Activated CD4-positive, alpha-beta memory T cell treated with anti-CD3 and anti-CD28 coated beads, Interleukin-2, amount 10 ng/mL, durations not matched to agents 7 days and 5 days (primary cell): ENCODE measurements around the gene CST11. TPM values are rescaled to one million over a fixed set of nuclear protein-coding genes. Genes with fewer than 3 reads are reported as not detected.

ENCODE experiments used
- CTCF ChIA-PET: fragments of 350-600 bp; sonication (Branson Sonifier 250); formaldehyde crosslinking; loops from one replicate; lab custom pipeline; 2021; ENCODE audit warnings: antibody characterized with exemption, inconsistent platforms; lab: Charles Lee
- POLR2A ChIA-PET: fragments of 350-600 bp; sonication (Branson Sonifier 250); formaldehyde crosslinking; loops from one replicate; lab custom pipeline; 2021; ENCODE audit warnings: antibody characterized with exemption; lab: Charles Lee
- DNase-seq: peaks from one replicate; pipeline ENCODE4 v3.0.0-alpha.2; 2020
- H3K27ac Mint-ChIP-seq: one replicate; pipeline ENCODE4 v1.8.0; 2021; ENCODE audit warnings: mild to moderate bottlenecking, mixed read lengths
- H3K27me3 Mint-ChIP-seq: one replicate; pipeline ENCODE4 v1.8.0; 2021; ENCODE audit warnings: mixed read lengths
- H3K36me3 Mint-ChIP-seq: one replicate; pipeline ENCODE4 v1.8.0; 2021; ENCODE audit warnings: low read depth, mixed read lengths
- H3K4me1 Mint-ChIP-seq: one replicate; pipeline ENCODE4 v1.8.0; 2021; ENCODE audit warnings: mixed read lengths
- H3K4me3 Mint-ChIP-seq: one replicate; pipeline ENCODE4 v1.8.0; 2021; ENCODE audit warnings: mild to moderate bottlenecking, mixed read lengths
- H3K9me3 Mint-ChIP-seq: one replicate; pipeline ENCODE4 v1.8.0; 2021; ENCODE audit warnings: mixed read lengths
- total RNA-seq, 2 experiments: library from RNA; stranded (reverse); gene quantifications; one replicate each; pipeline ENCODE4 v1.2.3, GENCODE V29; 2021

Gene CST11, protein sequence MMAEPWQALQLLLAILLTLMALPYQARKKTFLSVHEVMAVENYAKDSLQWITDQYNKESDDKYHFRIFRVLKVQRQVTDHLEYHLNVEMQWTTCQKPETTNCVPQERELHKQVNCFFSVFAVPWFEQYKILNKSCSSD
- total RNA-seq = not detected

GRCh38 chr20:23452776-23453175 lies at the start of gene CST11:
CST11 (minus strand) TSS chr20:23452876; CDS start chr20:23452811, 65 bp downstream.
- peaks cover 25% of the 10 kb centered on the region for H3K4me1 Mint-ChIP-seq
- H3K27ac Mint-ChIP-seq = no peak within 1 kb of the TSS
- H3K4me3 Mint-ChIP-seq = no peak within 1 kb of the TSS
- peaks cover 2% of the 10 kb centered on the region for H3K27me3 Mint-ChIP-seq
- no peak for DNase-seq
- H3K36me3 Mint-ChIP-seq = no peaks in the 10 kb centered on the region
- POLR2A ChIA-PET = no interaction called here
- H3K9me3 Mint-ChIP-seq = no peaks in the 10 kb centered on the region
- CTCF ChIA-PET = no interaction called here

- Mint-ChIP-seq H3K4me3 (no peak overlapping the region), H3K27me3 (no peaks in the 10 kb centered on the region), H3K36me3 (no peaks in the 10 kb centered on the region), H3K9me3 (peaks cover under 1% of the 10 kb centered on the region), H3K4me1 (no peaks in the 10 kb centered on the region), H3K27ac (no peak overlapping the region)
- DNase-seq = no peak
- CTCF ChIA-PET = no interaction called here
- POLR2A ChIA-PET = no interaction called here
These were observed 49.2 kb upstream of the CST11 start for GRCh38 chr20:23501926-23502325.

DNA sequence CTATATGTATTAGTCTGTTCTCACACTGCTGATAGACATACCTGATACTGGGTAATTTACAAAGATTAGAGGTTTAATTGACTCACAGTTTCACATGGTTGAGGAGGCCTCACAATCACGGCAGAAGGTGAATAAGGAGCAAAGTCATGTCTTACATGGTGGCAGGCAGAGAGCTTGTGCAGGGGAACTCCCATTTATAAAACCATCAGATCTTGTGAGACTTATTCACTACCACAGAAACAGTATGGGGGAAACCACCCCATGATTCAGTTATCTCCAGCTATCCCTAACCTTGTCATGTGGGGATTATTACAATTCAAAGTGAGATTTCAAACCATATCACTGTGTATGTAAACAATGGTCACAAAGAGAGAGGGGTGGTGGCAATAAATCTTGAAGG lies 44.9 kb upstream of the CST11 start:
- H3K27me3 Mint-ChIP-seq = no peaks in the 10 kb centered on the region
- no peaks in the 10 kb centered on the region for H3K4me1 Mint-ChIP-seq
- ChIA-PET CTCF (no interaction called here), POLR2A (no interaction called here)
- no peak for DNase-seq
- H3K36me3 Mint-ChIP-seq = no peaks in the 10 kb centered on the region
- H3K9me3 Mint-ChIP-seq = peaks cover 2% of the 10 kb centered on the region
- no peak overlapping the region for H3K4me3 Mint-ChIP-seq
- H3K27ac Mint-ChIP-seq = no peak overlapping the region

- no peaks in the 10 kb centered on the region for H3K4me1 Mint-ChIP-seq
- no peak for DNase-seq
- H3K4me3 Mint-ChIP-seq = no peak overlapping the region
- no peak overlapping the region for H3K27ac Mint-ChIP-seq
- H3K36me3 Mint-ChIP-seq = no peaks in the 10 kb centered on the region
- H3K27me3 Mint-ChIP-seq = no peaks in the 10 kb centered on the region
- peaks cover 2% of the 10 kb centered on the region for H3K9me3 Mint-ChIP-seq
- CTCF ChIA-PET = no interaction called here
- POLR2A ChIA-PET = no interaction called here
These were observed 40.6 kb upstream of the CST11 start for GRCh38 chr20:23493172-23493772.

- no peak for DNase-seq
- CTCF ChIA-PET = no interaction called here
These were observed 39.6 kb upstream of the CST11 start for GRCh38 chr20:23492292-23492691.

DNA sequence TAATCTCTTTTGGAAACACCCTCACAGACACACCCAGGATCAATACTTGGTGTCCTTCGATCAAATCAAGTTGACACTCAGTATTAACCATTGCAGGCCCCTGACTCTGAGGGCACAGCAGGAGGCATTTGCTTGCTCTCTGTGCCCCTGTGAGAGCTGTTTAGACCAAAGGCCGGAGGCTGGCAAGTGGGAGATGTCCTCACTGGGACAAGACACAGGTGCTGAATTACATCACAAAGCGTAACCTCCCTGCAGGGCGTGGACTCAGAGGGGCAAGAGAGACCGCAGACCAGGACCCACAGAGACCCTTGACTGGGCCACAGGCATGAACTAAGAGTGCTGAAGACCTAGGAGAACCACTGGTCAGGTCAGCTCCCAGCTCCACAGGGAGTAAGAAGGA lies 38.1 kb upstream of the CST11 start, which contains the start of gene CST8:
Gene CST8 (plus strand): TSS at position 301 of the 400 bp plus-strand sequence. CDS start 551 bp downstream, outside the sequence.
- CTCF ChIA-PET = no interaction called here
- peaks cover 2% of the 10 kb centered on the region for H3K27me3 Mint-ChIP-seq
- no peak within 1 kb of the TSS for H3K4me3 Mint-ChIP-seq
- DNase-seq = no peak
- no peak within 1 kb of the TSS for H3K27ac Mint-ChIP-seq
- no peaks in the 10 kb centered on the region for H3K4me1 Mint-ChIP-seq
- H3K36me3 Mint-ChIP-seq = no peaks in the 10 kb centered on the region
- POLR2A ChIA-PET = no interaction called here
- H3K9me3 Mint-ChIP-seq = no peaks in the 10 kb centered on the region

More at GRCh38 chr20:23492292-23492691, 39.6 kb upstream of the CST11 start:
- Mint-ChIP-seq H3K4me1 (no peaks in the 10 kb centered on the region), H3K4me3 (no peak overlapping the region), H3K9me3 (peaks cover 2% of the 10 kb centered on the region), H3K27me3 (peaks cover 2% of the 10 kb centered on the region), H3K27ac (no peak overlapping the region), H3K36me3 (no peaks in the 10 kb centered on the region)
- POLR2A ChIA-PET = no interaction called here

GRCh38 chr20:23488996-23489395 lies 36.3 kb upstream of the CST11 start:
- H3K27me3 Mint-ChIP-seq = peaks cover 2% of the 10 kb centered on the region
- POLR2A ChIA-PET = no interaction called here
- H3K36me3 Mint-ChIP-seq = no peaks in the 10 kb centered on the region
- CTCF ChIA-PET = interaction anchor here (1.0 kb wide), 1 partner anchor 30 kb away, joined by 3 read pairs; no protein-coding TSS in a partner anchor
- H3K4me1 Mint-ChIP-seq = no peaks in the 10 kb centered on the region
- H3K4me3 Mint-ChIP-seq = no peak overlapping the region
- no peaks in the 10 kb centered on the region for H3K9me3 Mint-ChIP-seq
- no peak overlapping the region for H3K27ac Mint-ChIP-seq
- DNase-seq = no peak

GRCh38 chr20:23488470-23488869 lies 35.8 kb upstream of the CST11 start:
- H3K9me3 Mint-ChIP-seq = no peaks in the 10 kb centered on the region
- H3K4me1 Mint-ChIP-seq = no peaks in the 10 kb centered on the region
- no peak overlapping the region for H3K4me3 Mint-ChIP-seq
- no peak overlapping the region for H3K27ac Mint-ChIP-seq
- no peak for DNase-seq
- H3K36me3 Mint-ChIP-seq = no peaks in the 10 kb centered on the region
- ChIA-PET CTCF (interaction anchor here (1.0 kb wide), 1 partner anchor 29 kb away, joined by 3 read pairs; no protein-coding TSS in a partner anchor), POLR2A (no interaction called here)
- peaks cover 2% of the 10 kb centered on the region for H3K27me3 Mint-ChIP-seq

- no peak for DNase-seq
- no peaks in the 10 kb centered on the region for H3K4me1 Mint-ChIP-seq
- no peaks in the 10 kb centered on the region for H3K9me3 Mint-ChIP-seq
- H3K27ac Mint-ChIP-seq = no peak overlapping the region
- H3K4me3 Mint-ChIP-seq = no peak overlapping the region
- ChIA-PET POLR2A (no interaction called here), CTCF (no interaction called here)
- H3K36me3 Mint-ChIP-seq = no peaks in the 10 kb centered on the region
- H3K27me3 Mint-ChIP-seq = peaks cover 4% of the 10 kb centered on the region
These were observed 31.4 kb upstream of the CST11 start for GRCh38 chr20:23484081-23484480.

GRCh38 chr20:23482138-23482537 lies 29.5 kb upstream of the CST11 start:
- H3K36me3 Mint-ChIP-seq = no peaks in the 10 kb centered on the region
- POLR2A ChIA-PET = no interaction called here
- no peak overlapping the region for H3K4me3 Mint-ChIP-seq
- CTCF ChIA-PET = no interaction called here
- no peaks in the 10 kb centered on the region for H3K9me3 Mint-ChIP-seq
- no peaks in the 10 kb centered on the region for H3K4me1 Mint-ChIP-seq
- peaks cover 2% of the 10 kb centered on the region for H3K27me3 Mint-ChIP-seq
- no peak for DNase-seq
- H3K27ac Mint-ChIP-seq = no peak overlapping the region

DNA sequence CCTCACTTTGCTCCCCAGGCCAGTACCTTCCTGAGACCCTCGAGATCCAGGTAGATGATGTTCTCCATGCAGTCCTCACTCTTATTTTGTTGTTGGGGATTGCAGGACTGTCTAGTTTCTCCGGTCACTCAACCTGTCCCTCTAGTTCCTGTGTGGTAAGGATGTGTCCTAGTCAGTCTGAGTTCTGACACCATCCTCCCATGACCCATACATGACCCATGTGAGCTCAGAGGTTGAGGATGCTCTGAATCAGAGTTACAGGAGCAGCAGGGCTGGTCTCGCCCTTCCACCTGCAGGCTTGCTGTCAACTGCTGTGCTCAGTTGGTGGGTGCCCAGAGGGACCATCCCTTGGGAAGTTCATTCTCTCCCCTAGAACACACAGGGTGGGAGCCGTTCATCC lies 26.4 kb upstream of the CST11 start:
- Mint-ChIP-seq H3K4me3 (no peak overlapping the region), H3K36me3 (no peaks in the 10 kb centered on the region), H3K9me3 (no peaks in the 10 kb centered on the region), H3K27me3 (peaks cover 2% of the 10 kb centered on the region), H3K4me1 (no peaks in the 10 kb centered on the region), H3K27ac (no peak overlapping the region)
- CTCF ChIA-PET = no interaction called here
- DNase-seq = no peak
- POLR2A ChIA-PET = no interaction called here

GRCh38 chr20:23477223-23477622 lies 24.5 kb upstream of the CST11 start:
- Mint-ChIP-seq H3K4me1 (no peaks in the 10 kb centered on the region), H3K27me3 (peaks cover 3% of the 10 kb centered on the region), H3K36me3 (no peaks in the 10 kb centered on the region), H3K4me3 (no peak overlapping the region), H3K27ac (no peak overlapping the region), H3K9me3 (no peaks in the 10 kb centered on the region)
- ChIA-PET POLR2A (no interaction called here), CTCF (no interaction called here)
- DNase-seq = no peak

DNA sequence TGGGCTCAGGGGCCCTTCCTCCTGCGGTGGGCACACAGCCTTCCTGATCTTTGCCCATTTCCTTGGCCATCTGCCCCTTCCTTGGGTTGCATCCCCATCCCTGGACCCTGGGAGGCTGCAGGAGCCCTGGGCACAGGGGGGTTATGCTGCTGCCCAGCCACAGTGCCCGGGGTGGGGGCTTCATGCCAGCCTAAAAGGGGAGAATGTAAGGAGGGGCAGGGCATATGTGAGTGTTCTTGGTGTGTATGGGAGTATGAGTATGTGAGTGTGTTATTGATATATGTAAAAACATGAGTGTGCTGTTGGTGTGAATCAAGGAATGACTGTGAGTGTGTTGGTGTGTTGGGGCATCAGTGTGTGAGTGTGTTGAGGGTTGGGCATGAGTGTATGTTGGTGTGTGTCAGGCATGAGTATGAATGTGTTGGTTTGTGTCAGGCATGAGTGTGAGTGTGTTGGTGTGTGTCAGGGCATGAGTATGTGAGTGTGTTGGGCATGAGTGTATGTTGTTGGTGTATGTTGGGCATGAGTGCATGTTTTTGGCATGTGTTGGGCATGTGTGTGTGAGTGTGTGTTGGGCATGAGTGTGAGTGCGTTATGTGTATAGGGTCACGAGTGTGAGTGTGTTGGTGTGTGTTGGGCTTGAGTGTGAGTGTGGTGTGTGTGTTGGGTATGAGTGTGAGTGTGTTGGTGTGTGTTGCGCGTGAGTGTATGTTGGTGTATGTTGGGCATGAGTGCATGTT lies 23.5 kb upstream of the CST11 start:
- H3K27ac Mint-ChIP-seq = no peak overlapping the region
- POLR2A ChIA-PET = no interaction called here
- H3K9me3 Mint-ChIP-seq = no peaks in the 10 kb centered on the region
- no peak for DNase-seq
- H3K36me3 Mint-ChIP-seq = no peaks in the 10 kb centered on the region
- CTCF ChIA-PET = no interaction called here
- no peaks in the 10 kb centered on the region for H3K4me1 Mint-ChIP-seq
- H3K4me3 Mint-ChIP-seq = no peak overlapping the region
- peaks cover 6% of the 10 kb centered on the region for H3K27me3 Mint-ChIP-seq
